H1 (cell line): ENCODE data around the gene U2SURP. TPM values are rescaled to one million over a fixed set of nuclear protein-coding genes. Genes with fewer than 3 reads are reported as not detected.
A peak's percentile ranks its signal among the peaks of the same experiment; 100 is the strongest.

Experiments used
- CTCF ChIA-PET: fragments of 300-600 bp; sonication (Branson Sonifier 250); formaldehyde crosslinking; loops from one replicate; lab custom pipeline; 2021; ENCODE audit not compliant: partially characterized antibody; lab: Charles Lee
- POLR2A ChIA-PET: fragments of 300-600 bp; sonication (Branson Sonifier 250); formaldehyde crosslinking; loops from one replicate; lab custom pipeline; 2021; ENCODE audit warnings: inconsistent platforms; ENCODE audit not compliant: partially characterized antibody; lab: Charles Lee
- DNase-seq, 2 experiments: peaks; one replicate each; pipeline versions ENCODE4 v3.0.0 to v3.0.0-alpha.2; 2010 to 2022; ENCODE audit warnings: low spot score in 2 of 2, low read depth in 1 of 2, mixed read lengths in 1 of 2
- FAIRE-seq: peaks from 2 replicates; lab custom pipeline; 2011; peaks lifted over from hg19 to GRCh38; lab: Jason Lieb, UNC
- H2AFZ ChIP-seq: 2 replicates; pipeline ENCODE4 v1.8.1; 2012; ENCODE audit warnings: low read length, inconsistent platforms
- H2AK5ac ChIP-seq: 2 replicates; pipeline ENCODE4 v1.6.1; 2013; ENCODE audit warnings: low read depth, low read length
- H2BK120ac ChIP-seq: replicated peaks from 2 replicates; pipeline ENCODE3; 2013; ENCODE audit warnings: low read depth, low read length, inconsistent platforms
- H2BK12ac ChIP-seq: 2 replicates; pipeline ENCODE4 v1.6.1; 2013; ENCODE audit warnings: low read depth, low read length
- H2BK15ac ChIP-seq: 2 replicates; pipeline ENCODE4 v1.6.1; 2013; ENCODE audit warnings: low read length
- H2BK20ac ChIP-seq: 2 replicates; pipeline ENCODE4 v1.6.1; 2013; ENCODE audit warnings: low read length
- H2BK5ac ChIP-seq: 2 replicates; pipeline ENCODE4 v1.6.1; 2013; ENCODE audit warnings: low read depth, low read length
- H3K14ac ChIP-seq: 2 replicates; pipeline ENCODE4 v1.6.1; 2013; ENCODE audit warnings: inconsistent platforms; ENCODE audit not compliant: insufficient read length
- H3K18ac ChIP-seq: 2 replicates; pipeline ENCODE4 v1.6.1; 2013; ENCODE audit warnings: low read length; ENCODE audit errors: extremely low read depth
- H3K23ac ChIP-seq: 2 replicates; pipeline ENCODE4 v1.6.1; 2013; ENCODE audit warnings: inconsistent platforms; ENCODE audit not compliant: insufficient read length
- H3K23me2 ChIP-seq: 2 replicates; pipeline ENCODE4 v1.6.1; 2013; ENCODE audit warnings: low read depth, low read length
- H3K27ac ChIP-seq: 2 replicates; pipeline ENCODE4 v1.6.1; 2011; ENCODE audit warnings: low read depth, low read length, inconsistent platforms
- H3K27me3 ChIP-seq, 4 experiments: replicated peaks in 1 of 4; 1 replicate in 1 of 4; 2 replicates in 3 of 4; pipeline versions ENCODE4 v1.6.1 to v1.8.1; 2011 to 2013; ENCODE audit warnings: low read length in 3 of 4, mild to moderate bottlenecking in 3 of 4, inconsistent platforms in 2 of 4, mixed read lengths in 2 of 4, moderate library complexity in 1 of 4; ENCODE audit not compliant: control insufficient read depth in 3 of 4, insufficient read depth in 3 of 4; ENCODE audit errors: extremely low read depth in 1 of 4
- H3K36me3 ChIP-seq, 4 experiments: 2 replicates each; pipeline versions ENCODE4 v1.6.1 to v1.8.1; 2011 to 2013; ENCODE audit warnings: mild to moderate bottlenecking in 4 of 4, low read length in 3 of 4, moderate library complexity in 2 of 4, control low read depth in 1 of 4, inconsistent platforms in 1 of 4; ENCODE audit not compliant: insufficient read depth in 4 of 4, control insufficient read depth in 2 of 4
- H3K4ac ChIP-seq: replicated peaks from 2 replicates; pipeline ENCODE3; 2013; ENCODE audit warnings: low read length, low read depth, mixed read lengths, inconsistent platforms; ENCODE audit not compliant: insufficient read length
- H3K4me1 ChIP-seq, 4 experiments: replicated peaks in 1 of 4; 1 replicate in 1 of 4; 2 replicates in 3 of 4; pipeline versions ENCODE4 v1.6.1 to v1.8.1; 2011 to 2013; ENCODE audit warnings: low read length in 3 of 4, inconsistent platforms in 2 of 4, mixed read lengths in 1 of 4; ENCODE audit not compliant: insufficient read depth in 4 of 4, control insufficient read depth in 3 of 4
- H3K4me2 ChIP-seq, 2 experiments: 2 replicates each; pipeline versions ENCODE4 v1.6.1 to v1.8.1; 2011 to 2013; ENCODE audit warnings: low read depth in 2 of 2, low read length in 2 of 2, control low read depth in 1 of 2, inconsistent platforms in 1 of 2, mild to moderate bottlenecking in 1 of 2; ENCODE audit not compliant: insufficient read depth in 1 of 2
- H3K4me3 ChIP-seq, 4 experiments: fragments of 200-600, 300-600 bp in 1 of 4; sonication (generic), shearing (Covaris generic), sonication (Bioruptor Twin) in 1 of 4; 2 replicates each; pipeline versions ENCODE4 v1.5.1 to v1.8.1; 2011 to 2016; ENCODE audit warnings: low read length in 4 of 4, low read depth in 3 of 4, control low read depth in 2 of 4, inconsistent platforms in 2 of 4, mild to moderate bottlenecking in 2 of 4, mixed read lengths in 1 of 4, moderate library complexity in 1 of 4; ENCODE audit not compliant: insufficient read depth in 2 of 4; ENCODE audit errors: extremely low read depth in 1 of 4
- H3K56ac ChIP-seq: replicated peaks from 2 replicates; pipeline ENCODE3; 2013; ENCODE audit warnings: low read depth, mild to moderate bottlenecking, mixed read lengths, low read length, inconsistent platforms; ENCODE audit not compliant: insufficient read length
- H3K79me1 ChIP-seq: 2 replicates; pipeline ENCODE4 v1.6.1; 2013; ENCODE audit warnings: low read depth, low read length, control low read depth
- H3K79me2 ChIP-seq, 2 experiments: 2 replicates each; pipeline versions ENCODE4 v1.6.1 to v1.8.1; 2012 to 2013; ENCODE audit warnings: low read length in 2 of 2, mild to moderate bottlenecking in 2 of 2, inconsistent platforms in 1 of 2; ENCODE audit not compliant: insufficient read depth in 2 of 2, control insufficient read depth in 1 of 2
- H3K9ac ChIP-seq, 4 experiments: replicated peaks in 1 of 4; 1 replicate in 1 of 4; 2 replicates in 3 of 4; pipeline versions ENCODE4 v1.6.1 to v1.8.1; 2011 to 2013; ENCODE audit warnings: low read depth in 3 of 4, low read length in 3 of 4, control low read depth in 2 of 4, mild to moderate bottlenecking in 2 of 4, moderate library complexity in 2 of 4, inconsistent platforms in 1 of 4; ENCODE audit errors: extremely low read depth in 1 of 4
- H3K9me3 ChIP-seq, 2 experiments: 2 replicates each; pipeline versions ENCODE4 v1.6.1 to v1.8.1; 2012 to 2013; ENCODE audit warnings: mild to moderate bottlenecking in 2 of 2, moderate library complexity in 2 of 2, control low read depth in 1 of 2, inconsistent platforms in 1 of 2, low read depth in 1 of 2, low read length in 1 of 2, mixed read lengths in 1 of 2; ENCODE audit not compliant: insufficient read depth in 2 of 2
- H4K20me1 ChIP-seq, 2 experiments: replicated peaks in 1 of 2; 2 replicates each; pipeline versions ENCODE3 to v1.8.1; 2011 to 2013; ENCODE audit warnings: inconsistent platforms in 2 of 2, low read length in 2 of 2, mild to moderate bottlenecking in 1 of 2; ENCODE audit not compliant: insufficient read depth in 2 of 2, control insufficient read depth in 1 of 2
- H4K5ac ChIP-seq: 2 replicates; pipeline ENCODE4 v1.6.1; 2013; ENCODE audit warnings: low read length, low read depth, mixed read lengths, inconsistent platforms; ENCODE audit not compliant: insufficient read length
- H4K8ac ChIP-seq: 2 replicates; pipeline ENCODE4 v1.8.0; 2013; ENCODE audit warnings: mild to moderate bottlenecking, moderate library complexity, low read length, inconsistent platforms; ENCODE audit not compliant: insufficient read depth; ENCODE audit errors: extremely low read depth
- H4K91ac ChIP-seq: replicated peaks from 2 replicates; pipeline ENCODE3; 2013; ENCODE audit warnings: low read length, mixed read lengths, inconsistent platforms; ENCODE audit not compliant: insufficient read length
- CEBPB ChIP-seq: IDR thresholded peaks from 2 replicates; pipeline ENCODE4 v1.6.1; 2012; ENCODE audit warnings: low read depth, low read length
- GABPA ChIP-seq: IDR thresholded peaks from 2 replicates; pipeline ENCODE4 v1.6.1; 2011; ENCODE audit warnings: mild to moderate bottlenecking, low read length, moderate library complexity, borderline replicate concordance; ENCODE audit not compliant: insufficient read depth
- RAD21 ChIP-seq, 2 experiments: IDR thresholded peaks in 1 of 2; conservative IDR thresholded peaks in 1 of 2; 2 replicates each; pipeline ENCODE4 v1.6.1; 2011; ENCODE audit warnings: low read depth in 2 of 2, low read length in 2 of 2, improper control_type of control experiment in 1 of 2, inconsistent platforms in 1 of 2, mild to moderate bottlenecking in 1 of 2, moderate library complexity in 1 of 2
- WGBS, 2 experiments: shearing (Covaris generic) in 1 of 2; methylation state at CpG; one replicate each; pipeline versions ENCODE4 v1.1.6 to v1.1.7; 2013 to 2015; ENCODE audit warnings: low lambda C conversion rate in 2 of 2, mixed read lengths in 2 of 2, inconsistent platforms in 1 of 2, low coverage in 1 of 2, missing lambda C conversion rate in 1 of 2; ENCODE audit not compliant: insufficient replicate concordance in 2 of 2, insufficient coverage in 1 of 2, insufficient read length in 1 of 2; ENCODE audit errors: extremely low coverage in 1 of 2, missing lambda C conversion rate in 1 of 2; 5-methylcytosine and 5-hydroxymethylcytosine counted together
- polyA plus RNA-seq, 7 experiments: library from polyadenylated mRNA; depleted of rRNA in 3 of 7; stranded (reverse) in 5 of 7; unstranded in 2 of 7; fragments of >200 nt in 5 of 7; fragments of 200-250 nt in 2 of 7; gene quantifications; 1 replicate in 5 of 7; 2 replicates in 1 of 7; 4 replicates in 1 of 7; pipeline versions ENCODE4 v1.2.1 to v1.2.3, GENCODE V29; 2011 to 2013; ENCODE audit warnings: missing spikeins in 2 of 7, mixed read lengths in 2 of 7
- total RNA-seq: library from RNA; stranded (reverse); fragmentation: NEBNext Ultra II Directional; extraction: Animal tissue kit (Norgen Biotek cat#: 25700); gene quantifications from 2 replicates; pipeline ENCODE4 v1.2.1, GENCODE V29; 2021
- TF ChIP-seq, protein P1 (sequence below), 3 experiments: IDR thresholded peaks; 1 replicate in 2 of 3; 2 replicates in 1 of 3; pipeline versions ENCODE4 v1.5.1 to v1.6.1; 2011; ENCODE audit warnings: low read length in 3 of 3, mild to moderate bottlenecking in 3 of 3, inconsistent platforms in 2 of 3, low read depth in 1 of 3, moderate library complexity in 1 of 3; ENCODE audit not compliant: insufficient read depth in 1 of 3; ENCODE audit errors: control extremely low read depth in 1 of 3

The U2SURP gene
- total and polyA plus RNA-seq, 2 of the 8 experiments (the other 6 are each of a cell fraction or from before 2014, with no cell fraction given), result 22.2 to 167 TPM

DNA sequence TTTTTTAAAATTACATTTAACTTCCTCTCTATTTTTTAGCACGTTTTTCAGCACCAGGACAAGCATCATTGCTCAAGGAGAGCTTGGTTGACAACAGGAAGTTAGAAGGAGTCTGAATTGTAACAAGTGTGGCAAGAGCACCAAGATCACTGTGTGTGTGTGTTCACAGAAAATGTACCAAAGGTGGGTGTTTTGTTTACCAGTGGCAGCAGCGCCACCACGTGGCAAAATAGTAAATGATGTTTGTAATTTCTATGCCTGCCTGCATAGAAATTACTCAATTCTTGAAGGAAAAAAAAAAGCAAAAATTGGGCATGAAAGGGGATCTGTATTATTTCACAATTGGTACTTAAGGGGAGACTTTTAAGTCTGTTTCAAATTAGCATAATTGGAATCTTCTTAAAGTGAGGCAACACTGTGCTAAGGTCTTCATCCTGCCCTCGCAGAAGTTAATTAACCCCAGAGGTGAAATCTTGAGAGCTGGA lies 7.4 kb upstream of the U2SURP start:
- WGBS, 2 experiments, result 26% methylated on average over 4 of the region's 4 CpGs; no CpG with 5 or more reads in 1 of the 2 experiments
- no peak overlapping the region for H3K9ac ChIP-seq
- H3K79me1 ChIP-seq, result no peaks in the 10 kb centered on the region

More for the DNA sequence above, 7.4 kb upstream of the U2SURP start:
- Histone ChIP-seq H3K4me2 (no peak overlapping the region), H2BK12ac (no peak overlapping the region), H3K79me2 (no peaks in the 10 kb centered on the region), H3K27me3 (no peaks in the 10 kb centered on the region), H2AK5ac (no peak overlapping the region), H3K4me3 (no peak overlapping the region), H2BK120ac (no peak overlapping the region), H3K14ac (no peak overlapping the region), H4K20me1 (no peaks in the 10 kb centered on the region), H3K9me3 (no peaks in the 10 kb centered on the region), H3K4ac (no peak overlapping the region), H2BK15ac (no peak overlapping the region), H3K23ac (no peak overlapping the region), H2BK20ac (no peak overlapping the region), H4K5ac (no peak overlapping the region), H3K27ac (no peak overlapping the region), H2AFZ (no peak overlapping the region), H4K8ac (no peak overlapping the region), H2BK5ac (no peak overlapping the region), H3K18ac (no peak overlapping the region), H3K36me3 (no peaks in the 10 kb centered on the region), H3K4me1 (no peaks in the 10 kb centered on the region), H4K91ac (no peak overlapping the region), H3K23me2 (no peaks in the 10 kb centered on the region; the same call in 1 of the 2 replicates), H3K56ac (no peak overlapping the region)
- DNase-seq (peak in 1 of 2 experiments; percentile 67), FAIRE-seq (peak; percentile 98)
- TF ChIP-seq, protein P1, sequence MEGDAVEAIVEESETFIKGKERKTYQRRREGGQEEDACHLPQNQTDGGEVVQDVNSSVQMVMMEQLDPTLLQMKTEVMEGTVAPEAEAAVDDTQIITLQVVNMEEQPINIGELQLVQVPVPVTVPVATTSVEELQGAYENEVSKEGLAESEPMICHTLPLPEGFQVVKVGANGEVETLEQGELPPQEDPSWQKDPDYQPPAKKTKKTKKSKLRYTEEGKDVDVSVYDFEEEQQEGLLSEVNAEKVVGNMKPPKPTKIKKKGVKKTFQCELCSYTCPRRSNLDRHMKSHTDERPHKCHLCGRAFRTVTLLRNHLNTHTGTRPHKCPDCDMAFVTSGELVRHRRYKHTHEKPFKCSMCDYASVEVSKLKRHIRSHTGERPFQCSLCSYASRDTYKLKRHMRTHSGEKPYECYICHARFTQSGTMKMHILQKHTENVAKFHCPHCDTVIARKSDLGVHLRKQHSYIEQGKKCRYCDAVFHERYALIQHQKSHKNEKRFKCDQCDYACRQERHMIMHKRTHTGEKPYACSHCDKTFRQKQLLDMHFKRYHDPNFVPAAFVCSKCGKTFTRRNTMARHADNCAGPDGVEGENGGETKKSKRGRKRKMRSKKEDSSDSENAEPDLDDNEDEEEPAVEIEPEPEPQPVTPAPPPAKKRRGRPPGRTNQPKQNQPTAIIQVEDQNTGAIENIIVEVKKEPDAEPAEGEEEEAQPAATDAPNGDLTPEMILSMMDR (IDR thresholded peaks at IDR 0.05; ENCODE audit: control extremely low read depth in 1 of 3, insufficient read depth in 1 of 3, low read depth in 1 of 3, low read length in 3 of 3), result peak; percentile 10 to 77 (median 77)
- TF ChIP-seq RAD21 (IDR thresholded peaks at IDR 0.05 in 1 of 2, conservative IDR thresholded peaks at IDR 0.05 in 1 of 2; ENCODE audit: low read depth in 2 of 2, low read length in 2 of 2) (peak; percentile 81 to 89), GABPA (no peak), CEBPB (peak; percentile 38; the same call in 1 of the 2 replicates)
- POLR2A ChIA-PET, result no interaction called here
- CTCF ChIA-PET, result interaction anchor here (0.5 to 8.7 kb wide), 29 partner anchors 10 to 1134 kb away, joined by 3 to 122 read pairs (median 5); no protein-coding TSS in a partner anchor
